HepG2 (cell line): ENCODE results near the gene TAF8. TPM values are rescaled to one million over a fixed set of nuclear protein-coding genes. Genes with fewer than 3 reads are reported as not detected.
A peak's percentile ranks its signal among the peaks of the same experiment; 100 is the strongest.

Experiments used
- HDAC6 ChIP-seq: fragments of 200-600 bp; sonication (generic); IDR thresholded peaks from 2 replicates; pipeline ENCODE4 v1.7.0; 2017; ENCODE audit warnings: mild to moderate bottlenecking, antibody characterized with exemption, low read length, low read depth
- HNRNPUL1 ChIP-seq: fragments of 200-400 bp; formaldehyde crosslinking; IDR thresholded peaks from 2 replicates; pipeline ENCODE4 v1.6.1; 2017; ENCODE audit warnings: low read depth, mild to moderate bottlenecking, low read length, moderate library complexity
- KMT2A ChIP-seq: sonication (generic); formaldehyde crosslinking; IDR thresholded peaks from 2 replicates; pipeline ENCODE4 v1.4.0; 2020; ENCODE audit warnings: missing genetic modification reagents
- MXD4 ChIP-seq: IDR thresholded peaks from 2 replicates; pipeline ENCODE4 v1.6.1; 2016; ENCODE audit warnings: mild to moderate bottlenecking, missing biosample characterization, missing genetic modification reagents
- NCOR1 ChIP-seq: fragments of 200-600 bp; sonication (generic); IDR thresholded peaks from 2 replicates; pipeline ENCODE4 v1.7.0; 2017; ENCODE audit warnings: antibody characterized with exemption, low read length, borderline replicate concordance
- NFIC ChIP-seq: IDR thresholded peaks from 2 replicates; pipeline ENCODE4 v1.6.1; 2012; ENCODE audit warnings: mild to moderate bottlenecking, low read length, inconsistent platforms
- NFRKB ChIP-seq: fragments of 450-650 bp; IDR thresholded peaks from 2 replicates; pipeline ENCODE4 v1.6.1; 2017
- NKX3-1 ChIP-seq: sonication (generic); formaldehyde crosslinking; IDR thresholded peaks from 2 replicates; pipeline ENCODE4 v1.5.0; 2020; ENCODE audit warnings: missing genetic modification reagents
- POLR2A ChIP-seq, 2 experiments: IDR thresholded peaks; 2 replicates each; pipeline ENCODE4 v1.6.1; 2011; ENCODE audit warnings: low read depth in 2 of 2, low read length in 2 of 2, mild to moderate bottlenecking in 1 of 2, moderate library complexity in 1 of 2; ENCODE audit not compliant: insufficient read depth in 1 of 2
- TFE3 ChIP-seq: IDR thresholded peaks from 2 replicates; pipeline ENCODE4 v1.6.1; 2016
- TOPORS ChIP-seq: sonication (generic); formaldehyde crosslinking; IDR thresholded peaks from 2 replicates; pipeline ENCODE4 v1.8.0; 2023; ENCODE audit warnings: mild to moderate bottlenecking, missing genetic modification reagents
- TRAFD1 ChIP-seq: sonication (generic); formaldehyde crosslinking; IDR thresholded peaks from 2 replicates; pipeline ENCODE4 v1.5.1; 2020; ENCODE audit warnings: missing genetic modification reagents, mild to moderate bottlenecking, borderline replicate concordance
- TSC22D2 ChIP-seq: sonication (generic); formaldehyde crosslinking; IDR thresholded peaks from 2 replicates; pipeline ENCODE4 v1.5.1; 2020; ENCODE audit warnings: missing genetic modification reagents, mild to moderate bottlenecking, borderline replicate concordance
- ZFP41 ChIP-seq: sonication (generic); formaldehyde crosslinking; IDR thresholded peaks from 2 replicates; pipeline ENCODE4 v1.4.0; 2020; ENCODE audit warnings: mild to moderate bottlenecking, missing genetic modification reagents, borderline replicate concordance
- ZNF251 ChIP-seq: sonication (generic); formaldehyde crosslinking; IDR thresholded peaks from 2 replicates; pipeline ENCODE4 v1.9.0; 2021; ENCODE audit warnings: mild to moderate bottlenecking, missing genetic modification reagents
- ZNF382 ChIP-seq: sonication (generic); formaldehyde crosslinking; IDR thresholded peaks from 2 replicates; pipeline ENCODE4 v1.5.0; 2020; ENCODE audit warnings: missing genetic modification reagents, mild to moderate bottlenecking, borderline replicate concordance
- ZNF431 ChIP-seq: sonication (generic); formaldehyde crosslinking; IDR thresholded peaks from 2 replicates; pipeline ENCODE4 v1.9.0; 2022; ENCODE audit warnings: missing genetic modification reagents, low read depth, mild to moderate bottlenecking, borderline replicate concordance
- ZNF670 ChIP-seq: sonication (generic); formaldehyde crosslinking; IDR thresholded peaks from 2 replicates; pipeline ENCODE4 v1.8.0; 2022; ENCODE audit warnings: mild to moderate bottlenecking, missing genetic modification reagents, borderline replicate concordance
- ZNF710 ChIP-seq: sonication (generic); formaldehyde crosslinking; IDR thresholded peaks from 2 replicates; pipeline ENCODE4 v1.5.0; 2020; ENCODE audit warnings: mild to moderate bottlenecking, missing genetic modification reagents, borderline replicate concordance
- polyA plus RNA-seq, 8 experiments: library from polyadenylated mRNA; depleted of rRNA in 3 of 8; stranded (reverse) in 7 of 8; unstranded in 1 of 8; fragments of >200 nt; fragmentation: Illumina TruSeq in 4 of 8; extraction: Trizol in 4 of 8; gene quantifications; 2 replicates each; pipeline versions ENCODE4 v1.2.1 to v1.2.3, GENCODE V29; 2011 to 2016; ENCODE audit warnings: low read depth in 4 of 8, missing spikeins in 1 of 8, mixed read lengths in 1 of 8; ENCODE audit not compliant: insufficient read depth in 1 of 8
- total RNA-seq, 5 experiments: library from RNA; depleted of rRNA; stranded (reverse); fragments of >200 nt; fragmentation: Illumina TruSeq; extraction: Trizol; gene quantifications; 2 replicates each; pipeline ENCODE4 v1.2.3, GENCODE V29; 2016; ENCODE audit warnings: low read depth in 1 of 5
- TF ChIP-seq, protein P1 (sequence below): sonication (generic); formaldehyde crosslinking; conservative IDR thresholded peaks from 2 replicates; pipeline ENCODE4 v1.8.1; 2023; ENCODE audit warnings: missing genetic modification reagents
- TF ChIP-seq, protein P2 (sequence below): sonication (generic); formaldehyde crosslinking; IDR thresholded peaks from 2 replicates; pipeline ENCODE4 v1.5.1; 2020; ENCODE audit warnings: mild to moderate bottlenecking, missing genetic modification reagents, moderate library complexity

TAF8 gene
- total and polyA plus RNA-seq, 2 of the 13 experiments (the other 11 are each of a cell fraction or from before 2014, with no cell fraction given) = 25.2 to 25.8 TPM

GRCh38 chr6:42050297-42051267 is at the start of gene TAF8 (continued):
- TF ChIP-seq, protein P1, sequence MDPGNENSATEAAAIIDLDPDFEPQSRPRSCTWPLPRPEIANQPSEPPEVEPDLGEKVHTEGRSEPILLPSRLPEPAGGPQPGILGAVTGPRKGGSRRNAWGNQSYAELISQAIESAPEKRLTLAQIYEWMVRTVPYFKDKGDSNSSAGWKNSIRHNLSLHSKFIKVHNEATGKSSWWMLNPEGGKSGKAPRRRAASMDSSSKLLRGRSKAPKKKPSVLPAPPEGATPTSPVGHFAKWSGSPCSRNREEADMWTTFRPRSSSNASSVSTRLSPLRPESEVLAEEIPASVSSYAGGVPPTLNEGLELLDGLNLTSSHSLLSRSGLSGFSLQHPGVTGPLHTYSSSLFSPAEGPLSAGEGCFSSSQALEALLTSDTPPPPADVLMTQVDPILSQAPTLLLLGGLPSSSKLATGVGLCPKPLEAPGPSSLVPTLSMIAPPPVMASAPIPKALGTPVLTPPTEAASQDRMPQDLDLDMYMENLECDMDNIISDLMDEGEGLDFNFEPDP (CRISPR knock-in tag) = no peak
- TF ChIP-seq MXD4 (CRISPR knock-in tag) = no peak
- TF ChIP-seq POLR2A (IDR thresholded peaks at IDR 0.05; ENCODE audit: insufficient read depth in 1 of 2, low read depth in 2 of 2, low read length in 2 of 2) = peak; percentile 91 to 100
- TF ChIP-seq NCOR1 = peak; percentile 36; the same call in 1 of the 2 replicates
- TF ChIP-seq TOPORS (CRISPR knock-in tag) = peak; percentile 94
- TF ChIP-seq, protein P2, sequence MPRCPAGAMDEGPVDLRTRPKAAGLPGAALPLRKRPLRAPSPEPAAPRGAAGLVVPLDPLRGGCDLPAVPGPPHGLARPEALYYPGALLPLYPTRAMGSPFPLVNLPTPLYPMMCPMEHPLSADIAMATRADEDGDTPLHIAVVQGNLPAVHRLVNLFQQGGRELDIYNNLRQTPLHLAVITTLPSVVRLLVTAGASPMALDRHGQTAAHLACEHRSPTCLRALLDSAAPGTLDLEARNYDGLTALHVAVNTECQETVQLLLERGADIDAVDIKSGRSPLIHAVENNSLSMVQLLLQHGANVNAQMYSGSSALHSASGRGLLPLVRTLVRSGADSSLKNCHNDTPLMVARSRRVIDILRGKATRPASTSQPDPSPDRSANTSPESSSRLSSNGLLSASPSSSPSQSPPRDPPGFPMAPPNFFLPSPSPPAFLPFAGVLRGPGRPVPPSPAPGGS = peak; percentile 52; the same call in 1 of the 2 replicates
- TF ChIP-seq TSC22D2 (CRISPR knock-in tag) = no peak
- TF ChIP-seq NFIC = no peak
- TF ChIP-seq ZNF431 (CRISPR knock-in tag) = no peak
- TF ChIP-seq NFRKB = peak; percentile 93
- no peak for TF ChIP-seq HDAC6
- peak; percentile 64; the same call in 1 of the 2 replicates for TF ChIP-seq ZFP41 (CRISPR knock-in tag)
- TF ChIP-seq ZNF251 (CRISPR knock-in tag) = no peak
- no peak for TF ChIP-seq KMT2A (CRISPR knock-in tag)
- 0 out of 2 replicates have a peak, but pooled peaks have one; percentile 60 for TF ChIP-seq TRAFD1
- TF ChIP-seq NKX3-1 = peak; percentile 89
- TF ChIP-seq ZNF382 (CRISPR knock-in tag) = no peak
- peak; percentile 66; the same call in 1 of the 2 replicates for TF ChIP-seq TFE3 (CRISPR knock-in tag)
- peak; percentile 77; the same call in 1 of the 2 replicates for TF ChIP-seq ZNF670 (CRISPR knock-in tag)
- TF ChIP-seq ZNF710 = peak; percentile 81
- TF ChIP-seq HNRNPUL1 = no peak
